ENCODE results near the gene KLK2. TPM values are rescaled to one million over a fixed set of nuclear protein-coding genes. Genes with fewer than 3 reads are reported as not detected.

Gene KLK2
- total RNA-seq, 4 donors from 2014 or later: 3.8 TPM; not detected in 3

DNA sequence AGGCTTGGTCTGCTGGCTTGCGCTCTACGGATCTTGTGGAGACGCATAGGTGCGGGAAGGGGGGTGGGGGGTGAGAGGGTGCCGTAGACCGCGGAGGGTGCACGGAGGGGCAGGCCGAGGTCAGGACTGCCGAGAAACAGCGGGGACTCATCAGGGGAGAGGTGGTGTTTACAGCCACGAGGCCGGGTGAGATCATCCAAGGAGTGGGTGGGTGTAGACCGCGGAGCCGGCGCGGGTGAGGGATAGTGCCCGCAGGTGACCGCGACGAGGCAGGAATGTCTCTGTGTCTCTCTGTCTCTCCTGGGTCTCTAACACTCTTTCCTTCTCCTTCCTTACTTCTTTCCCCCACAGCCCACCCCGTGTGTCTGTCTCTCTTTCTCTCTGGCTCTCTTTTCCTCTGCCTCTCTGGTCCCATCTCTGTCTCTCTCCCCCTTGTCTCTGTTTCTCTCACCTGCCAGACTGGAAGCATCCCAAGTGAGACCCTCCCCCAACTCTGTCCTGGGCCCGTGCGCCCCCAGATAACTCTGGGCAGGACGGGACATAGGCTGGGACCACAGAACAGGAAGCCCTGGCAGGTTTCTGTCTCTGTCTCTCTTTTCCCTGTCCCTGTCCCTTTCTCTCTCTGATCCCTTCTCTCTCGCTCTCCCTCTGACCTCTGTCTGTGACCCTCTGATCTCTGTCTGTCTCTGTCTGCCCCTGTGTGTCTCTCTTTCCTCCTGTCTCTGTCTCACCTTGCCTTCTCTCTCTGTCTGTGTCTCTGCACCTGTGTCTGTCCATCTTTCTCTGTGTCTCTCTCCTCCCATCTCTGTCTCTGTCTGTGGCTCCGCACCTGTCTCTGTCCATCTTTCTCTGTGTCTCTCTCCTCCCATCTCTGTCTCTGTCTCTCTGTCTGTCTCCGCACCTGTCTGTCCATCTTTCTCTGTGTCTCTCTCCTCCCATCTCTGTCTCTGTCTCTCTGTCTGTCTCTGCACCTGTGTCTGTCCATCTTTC lies 39.8 kb downstream of the KLK2 start:
- H3K4me3 ChIP-seq: no peak overlapping the region
- 8 to 31% methylated on average over 7 to 29 of the region's 29 CpGs for WGBS, 2 donors (ENCODE audit: low coverage in 1 of 2)
- no peaks in the 10 kb centered on the region for H3K36me3 ChIP-seq
- TF ChIP-seq POLR2A (IDR thresholded peaks at IDR 0.05) (no peak), EP300 (IDR thresholded peaks at IDR 0.05; ENCODE audit: low read depth) (no peak), CTCF (IDR thresholded peaks at IDR 0.05) (no peak), POLR2AphosphoS5 (IDR thresholded peaks at IDR 0.05) (no peak)
- no peaks in the 10 kb centered on the region for H3K9me3 ChIP-seq
- H3K27me3 ChIP-seq: peaks cover 81% of the 10 kb centered on the region
- in situ Hi-C loops (cut with MboI; ENCODE audit: low pct_ligation_motif_present in 1 of 4, low pct_unique_long_range_greater_than_20kb in 1 of 4, low sequenced_read_pairs in 3 of 4): no loop called here
- intact Hi-C loops (cut with DNase I; ENCODE audit: low total_unique reads): no loop called here
- H3K4me1 ChIP-seq: peaks cover 0 to 7% (median 4%) of the 10 kb centered on the region in 4 donors
- no peak overlapping the region for H3K27ac ChIP-seq
- no peak for DNase-seq

DNA sequence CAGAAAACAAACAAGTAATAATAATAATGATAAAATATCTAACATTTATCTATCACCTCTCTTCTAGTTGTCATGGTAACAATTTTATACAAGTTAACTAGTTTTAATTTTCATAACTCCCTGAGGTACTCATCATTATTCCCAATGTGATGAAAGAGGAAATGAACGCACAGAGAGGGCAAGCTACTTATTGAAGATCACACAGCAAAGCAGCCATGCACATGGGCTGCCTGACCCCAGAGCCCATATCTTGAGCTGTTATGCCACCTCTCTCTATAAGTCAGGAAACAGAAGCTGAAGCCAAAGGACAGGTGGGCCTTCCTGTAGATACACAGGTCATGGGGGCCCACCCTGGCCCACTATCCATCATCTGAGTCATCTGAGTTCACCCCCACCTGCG lies 42.8 kb downstream of the KLK2 start:
- Histone ChIP-seq H3K36me3 (no peaks in the 10 kb centered on the region), H3K4me3 (no peak overlapping the region), H3K27ac (no peak overlapping the region), H3K9me3 (no peaks in the 10 kb centered on the region), H3K27me3 (peaks cover 67% of the 10 kb centered on the region), H3K4me1 (no peaks in the 10 kb centered on the region)
- 77 to 83% methylated on average over 1 to 2 of the region's 2 CpGs for WGBS, 2 donors (ENCODE audit: low coverage in 1 of 2)
- intact Hi-C loops (cut with DNase I; ENCODE audit: low total_unique reads): no loop called here
- in situ Hi-C loops (cut with MboI; ENCODE audit: low pct_ligation_motif_present in 1 of 4, low pct_unique_long_range_greater_than_20kb in 1 of 4, low sequenced_read_pairs in 3 of 4): no loop called here
- TF ChIP-seq POLR2AphosphoS5 (IDR thresholded peaks at IDR 0.05) (no peak), POLR2A (IDR thresholded peaks at IDR 0.05) (no peak), CTCF (IDR thresholded peaks at IDR 0.05) (no peak), EP300 (IDR thresholded peaks at IDR 0.05; ENCODE audit: low read depth) (no peak)
- DNase-seq: no peak

DNA sequence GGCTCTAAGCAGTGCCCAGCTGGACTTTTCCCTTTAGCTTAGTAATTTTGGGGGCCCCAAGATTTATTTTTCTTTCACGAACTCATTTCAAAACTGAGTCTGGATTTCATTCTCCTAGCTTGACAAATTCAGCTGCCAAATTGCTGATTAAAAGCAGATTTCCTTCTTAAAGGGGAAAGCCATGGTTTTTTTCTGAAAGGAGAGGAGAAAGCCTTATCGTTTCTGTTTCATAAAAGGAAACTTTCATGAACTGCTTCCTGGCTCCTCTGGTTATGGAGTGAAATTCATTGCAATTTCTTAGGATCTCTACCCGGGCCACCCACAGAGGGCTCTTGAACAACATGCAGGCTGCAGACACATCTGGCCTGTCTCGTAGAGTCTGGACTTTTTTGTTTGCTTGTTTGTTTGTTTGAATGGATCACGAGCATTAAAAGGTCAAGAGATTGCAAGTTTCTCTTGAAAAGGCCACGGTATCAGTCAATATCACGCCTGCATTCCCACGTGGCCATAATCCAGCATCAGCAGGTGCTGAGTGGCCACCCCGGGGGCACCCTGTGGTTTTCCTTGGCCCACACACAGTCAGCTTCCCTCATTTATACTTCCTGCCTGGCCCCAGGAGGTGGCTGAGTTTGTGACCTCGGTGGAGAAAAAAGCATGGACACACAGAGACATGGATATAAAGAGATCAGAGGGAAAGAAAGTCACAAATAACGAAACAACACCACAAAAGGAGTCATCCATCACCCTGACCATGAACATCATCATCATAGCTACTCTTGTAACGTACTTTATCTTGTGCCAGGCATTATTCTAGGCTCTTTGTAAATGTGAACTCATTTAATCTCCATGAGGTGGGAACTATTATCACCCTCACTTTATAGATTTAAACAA lies 48.4 kb downstream of the KLK2 start:
- intact Hi-C loops (cut with DNase I; ENCODE audit: low total_unique reads): no loop called here
- H3K27ac ChIP-seq: no peak overlapping the region

More for the DNA sequence above, 48.4 kb downstream of the KLK2 start:
- no peaks in the 10 kb centered on the region for H3K36me3 ChIP-seq
- no peaks in the 10 kb centered on the region for H3K9me3 ChIP-seq
- H3K27me3 ChIP-seq: peaks cover 40% of the 10 kb centered on the region
- 9 to 13% methylated on average over 5 to 12 of the region's 12 CpGs for WGBS, 2 donors (ENCODE audit: low coverage in 1 of 2)
- in situ Hi-C loops (cut with MboI; ENCODE audit: low pct_ligation_motif_present in 1 of 4, low pct_unique_long_range_greater_than_20kb in 1 of 4, low sequenced_read_pairs in 3 of 4): no loop called here
- DNase-seq: no peak
- H3K4me3 ChIP-seq: no peak overlapping the region
- H3K4me1 ChIP-seq: peaks cover 0 to 7% (median 0%) of the 10 kb centered on the region in 4 donors
- TF ChIP-seq EP300 (IDR thresholded peaks at IDR 0.05; ENCODE audit: low read depth) (no peak), POLR2A (IDR thresholded peaks at IDR 0.05) (no peak), POLR2AphosphoS5 (IDR thresholded peaks at IDR 0.05) (no peak), CTCF (IDR thresholded peaks at IDR 0.05) (no peak)

Data from transverse colon (tissue), 4 donors.